ENCODE measurements around the gene NUP210.

- no peak for TF ChIP-seq CTCF (IDR thresholded peaks at IDR 0.05)
- TF ChIP-seq POLR2A (IDR thresholded peaks at IDR 0.05): no peak
- no peak for TF ChIP-seq EP300 (IDR thresholded peaks at IDR 0.05)
- TF ChIP-seq POLR2AphosphoS5 (IDR thresholded peaks at IDR 0.05): no peak
These were observed 4.2 kb upstream of the NUP210 start for GRCh38 chr3:13424141-13424844.
